GM21737 (cell line): ENCODE results near the gene SPNS2.
"Not testable (repeated sequence)": the region's sequence is repeated elsewhere in the genome, so short reads cannot be mapped to it uniquely, and the experiment has no call there.

Experiments used
- ATAC-seq: cut with Tn5 transposase; IDR thresholded peaks from one replicate; pipeline ENCODE4 v1.9.1; 2021; ENCODE audit warnings: mild to moderate bottlenecking, moderate library complexity; ENCODE audit not compliant: unreplicated experiment

The SPNS2 gene

DNA sequence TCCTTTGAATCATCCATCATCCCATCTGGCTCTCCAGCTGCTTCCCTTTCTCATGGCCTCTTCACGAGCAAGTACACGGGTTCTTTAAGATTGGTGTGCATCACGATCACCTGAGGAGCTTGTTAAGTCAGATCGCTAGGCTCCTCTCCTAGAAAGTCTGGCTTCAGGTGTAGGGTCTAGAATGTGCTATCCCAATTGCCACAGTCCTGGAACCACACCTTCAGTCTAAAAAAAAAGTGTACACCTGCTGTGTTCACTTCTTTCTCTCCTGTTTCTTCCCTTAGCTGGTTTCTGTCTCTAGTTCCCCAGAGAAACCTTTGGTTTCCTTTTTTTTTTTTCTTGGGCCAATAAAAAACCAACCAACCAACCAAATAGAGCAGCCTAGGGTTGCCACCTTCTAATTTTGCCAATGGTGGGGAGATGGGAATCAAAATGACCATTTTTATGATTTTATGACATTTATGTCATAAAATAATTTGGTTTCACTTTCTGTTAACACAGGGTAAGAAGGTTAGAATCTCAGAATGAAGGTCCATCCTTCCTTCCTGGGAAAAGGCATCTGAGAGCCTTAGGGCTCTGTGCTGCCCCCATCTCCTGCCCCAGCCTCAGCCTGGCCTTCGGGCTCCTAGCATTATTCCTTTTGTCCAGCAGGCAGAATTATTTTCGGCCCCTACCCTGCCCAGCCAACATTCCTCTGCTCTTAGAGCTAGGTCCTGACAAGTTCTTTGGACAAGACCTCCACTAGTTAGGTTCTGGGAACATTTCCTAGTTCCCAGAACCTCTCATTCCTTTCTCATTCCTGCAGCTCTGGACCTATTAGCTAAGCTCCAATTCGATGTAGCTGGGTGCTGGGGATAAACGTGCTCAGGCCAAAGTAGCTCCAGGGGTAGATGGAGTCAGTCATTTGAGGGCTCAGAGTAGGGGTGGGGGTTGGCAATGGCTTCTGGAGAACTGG is 63.6 kb downstream of the SPNS2 start:
- no peak for ATAC-seq

DNA sequence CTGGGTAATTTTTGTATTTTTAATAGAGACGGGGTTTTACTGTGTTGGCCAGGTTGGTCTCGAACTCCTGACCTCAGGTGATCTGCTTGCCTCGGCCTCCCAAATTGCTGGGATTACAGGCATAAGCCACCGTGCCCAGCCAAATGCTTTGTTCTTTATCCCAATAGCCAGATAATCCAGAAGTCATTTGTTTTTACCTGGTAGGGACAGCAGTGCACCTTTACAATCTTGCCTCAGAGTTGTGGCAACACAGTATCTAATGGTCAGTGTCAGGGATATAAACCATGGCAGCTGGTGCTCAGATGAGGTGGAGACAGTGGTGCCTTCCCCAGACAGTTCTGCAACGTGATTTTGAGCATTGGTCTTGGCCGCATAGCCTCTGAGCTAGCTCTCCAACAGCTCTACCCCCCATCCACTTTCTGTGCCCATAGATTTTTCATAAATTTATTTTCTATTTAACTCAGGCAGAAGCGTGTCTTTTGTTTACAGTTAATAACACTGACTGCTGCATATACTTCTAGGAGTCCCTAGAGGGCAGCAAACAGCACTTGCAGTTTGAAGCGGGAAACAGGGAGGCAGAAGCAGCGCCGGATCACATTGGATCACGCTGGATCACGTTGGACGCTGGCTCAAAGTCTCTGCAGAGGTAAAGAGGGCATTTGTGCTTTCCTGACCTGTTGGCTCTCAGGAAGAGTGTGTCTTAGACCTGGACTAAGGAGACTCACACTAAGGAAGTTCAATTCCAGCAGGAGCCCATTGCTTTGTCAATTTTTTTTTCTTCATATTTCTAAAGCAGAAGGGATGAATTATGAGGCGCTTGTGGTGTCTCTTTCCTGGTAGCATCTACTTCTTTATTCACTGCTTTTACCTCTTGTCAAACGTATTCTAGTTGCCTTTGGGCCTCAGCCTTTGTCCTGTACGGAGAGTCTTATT is 66.8 kb downstream of the SPNS2 start:
- no peak for ATAC-seq

DNA sequence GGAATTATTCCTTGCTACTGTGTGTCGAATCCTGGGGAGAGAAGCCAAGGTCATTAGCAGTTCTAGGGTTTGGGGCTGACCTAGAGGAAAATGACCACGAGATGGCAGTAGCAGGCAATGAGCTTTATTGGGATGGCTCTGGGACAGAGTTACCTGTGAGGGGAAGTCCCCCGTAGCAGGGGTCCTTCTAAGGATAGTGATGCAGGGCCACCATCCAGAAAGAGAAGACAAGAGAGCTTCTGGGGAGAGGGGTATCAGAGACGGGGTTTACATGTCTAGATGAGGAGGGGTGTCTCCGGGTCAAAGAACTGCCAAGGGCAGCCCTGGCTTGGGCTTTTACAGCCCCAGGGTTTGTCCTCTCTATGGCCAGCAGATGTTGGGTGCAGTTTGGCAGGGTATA is 68.1 kb downstream of the SPNS2 start:
- ATAC-seq: no peak

GRCh38 chr17:4569591-4569990 is 70.9 kb downstream of the SPNS2 start:
- ATAC-seq: no peak

- ATAC-seq: no peak
Measured at GRCh38 chr17:4572131-4572530, 73.5 kb downstream of the SPNS2 start.

GRCh38 chr17:4573115-4573514 is 74.4 kb downstream of the SPNS2 start:
- no peak for ATAC-seq

- no peak for ATAC-seq
Measured at GRCh38 chr17:4573669-4574068, 75.0 kb downstream of the SPNS2 start.

- no peak for ATAC-seq
Measured at GRCh38 chr17:4574448-4575045, 75.9 kb downstream of the SPNS2 start.

DNA sequence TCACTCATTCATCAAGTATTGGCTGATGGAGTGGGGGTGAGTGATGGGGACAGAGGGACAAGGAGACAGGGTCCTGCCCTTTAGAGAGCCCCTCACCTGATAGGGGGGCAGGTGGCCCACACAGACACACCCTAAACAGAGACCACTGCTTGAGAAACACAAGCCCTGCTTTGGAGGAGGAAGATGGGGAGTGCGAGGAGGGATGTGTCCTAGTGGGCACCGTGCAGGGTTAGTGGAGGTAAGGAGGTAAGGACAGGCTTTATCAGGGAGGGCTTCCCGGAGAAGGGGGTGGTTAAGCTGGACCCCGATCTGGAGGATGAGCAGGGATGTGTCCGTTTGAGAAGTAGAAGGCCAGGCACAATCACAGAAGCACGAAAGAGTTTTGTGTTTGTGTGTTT is 77.5 kb downstream of the SPNS2 start:
- no peak for ATAC-seq

DNA sequence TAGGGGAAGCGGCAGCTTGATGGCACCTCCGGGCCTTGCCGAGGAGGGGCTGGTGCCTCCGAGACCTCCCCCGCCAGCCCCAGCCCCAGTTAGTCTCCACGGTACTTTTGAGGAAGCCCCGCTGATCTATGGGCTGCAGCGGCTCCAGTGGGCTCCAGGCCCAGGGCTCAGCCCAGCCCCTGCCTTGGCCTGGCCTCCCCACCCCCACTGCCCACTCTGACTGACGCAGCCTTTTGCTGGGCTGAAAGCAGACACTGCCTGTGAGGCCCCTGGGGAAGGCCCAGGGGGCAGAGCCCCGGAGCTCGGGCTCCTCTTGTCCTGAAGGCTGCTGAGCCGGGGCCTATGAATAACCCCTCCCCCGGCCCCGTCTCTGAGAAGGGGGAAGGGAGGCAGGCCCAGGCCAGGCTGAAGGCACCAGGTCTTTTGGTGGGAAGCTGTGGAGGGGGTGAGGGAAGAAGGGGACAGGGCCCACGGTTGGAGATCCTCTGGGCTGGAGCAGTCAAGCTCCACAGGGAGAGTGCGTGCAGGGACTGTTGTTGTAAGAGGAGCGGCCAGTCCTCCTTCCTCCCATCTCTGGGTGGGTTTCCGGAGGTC is 78.1 kb downstream of the SPNS2 start:
- ATAC-seq: no peak

GRCh38 chr17:4577386-4577993 is 78.8 kb downstream of the SPNS2 start:
- no peak for ATAC-seq

DNA sequence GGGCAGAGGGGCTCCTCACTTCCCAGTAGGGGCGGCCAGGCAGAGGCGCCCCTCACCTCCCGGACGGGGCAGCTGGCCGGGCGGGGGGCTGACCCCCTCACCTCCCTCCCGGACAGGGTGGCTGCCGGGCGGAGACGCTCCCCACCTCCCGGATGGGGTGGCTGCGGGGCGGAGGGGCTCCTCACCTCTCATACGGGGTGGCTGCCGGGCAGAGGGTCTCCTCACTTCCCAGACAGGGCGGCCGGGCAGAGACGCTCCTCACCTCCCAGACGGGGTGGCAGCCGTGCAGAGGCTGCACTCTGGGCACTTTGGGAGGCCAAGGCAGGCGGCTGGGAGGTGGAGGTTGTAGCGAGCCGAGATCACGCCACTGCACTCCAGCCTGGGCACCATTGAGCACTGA is 79.7 kb downstream of the SPNS2 start:
- ATAC-seq: not testable (repeated sequence)

GRCh38 chr17:4579678-4580077 is 81.0 kb downstream of the SPNS2 start:
- no peak for ATAC-seq

DNA sequence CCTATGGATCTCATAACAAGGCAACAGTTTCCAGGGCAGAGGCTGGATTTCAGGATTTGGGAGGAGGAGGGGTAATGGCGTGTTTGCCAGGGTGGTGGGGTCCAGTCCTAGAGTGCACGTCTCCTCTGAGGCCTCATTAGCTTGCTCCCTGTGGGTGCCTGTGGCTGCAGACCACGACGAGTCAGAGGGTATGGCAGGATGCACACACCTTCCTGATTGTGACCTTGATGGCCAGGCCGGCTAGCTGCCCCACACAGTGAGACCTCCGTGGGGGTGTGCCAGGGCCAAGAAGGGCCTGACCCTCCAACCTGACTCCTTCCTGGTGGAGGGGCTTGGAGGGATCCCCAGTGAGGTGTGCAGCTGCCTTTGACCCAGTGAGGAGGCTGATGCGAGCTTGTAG is 81.6 kb downstream of the SPNS2 start:
- ATAC-seq: no peak

GRCh38 chr17:4582101-4582501 is 83.4 kb downstream of the SPNS2 start:
- no peak for ATAC-seq

- ATAC-seq: no peak
Measured at GRCh38 chr17:4582691-4583090, 84.0 kb downstream of the SPNS2 start.

GRCh38 chr17:4583206-4583605 is 84.5 kb downstream of the SPNS2 start:
- ATAC-seq: no peak

DNA sequence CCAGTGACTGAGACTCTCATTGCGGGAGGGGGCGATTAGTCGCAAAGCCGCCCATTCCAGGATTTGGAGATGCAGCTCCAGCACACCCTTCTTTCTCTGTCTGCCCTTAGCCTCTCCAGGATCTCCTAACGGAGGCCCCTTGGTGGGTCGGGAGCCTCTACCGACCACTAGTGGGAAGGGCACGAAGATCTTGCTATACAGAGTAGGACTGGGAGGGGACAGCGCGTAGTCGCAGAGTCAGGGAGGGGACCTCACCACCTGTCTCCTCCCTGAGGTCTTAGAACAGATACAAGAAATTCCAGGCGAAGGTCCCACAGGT is 85.1 kb downstream of the SPNS2 start:
- no peak for ATAC-seq

GRCh38 chr17:4584101-4584916 is 85.6 kb downstream of the SPNS2 start, which contains the start of gene SMTNL2:
Gene SMTNL2, plus strand, starts transcription at chr17:4584529. Its CDS starts 77 bp downstream, at chr17:4584606.
- no peak for ATAC-seq
